Stimulated activated CD8-positive, alpha-beta memory T cell treated with anti-CD3 and anti-CD28 coated beads, Interleukin-15, amount 100 ng/mL, for 24 hours (primary cell): Measurements from ENCODE around the gene FANCD2.
"Not testable (repeated sequence)": the region's sequence is repeated elsewhere in the genome, so short reads cannot be mapped to it uniquely, and the experiment has no call there.

Experiments
- DNase-seq: peaks from one replicate; pipeline ENCODE4 v3.0.0-alpha.2; 2020; ENCODE audit warnings: low read depth

The FANCD2 gene

GRCh38 chr3:10026084-10026890 is at the start of gene FANCD2:
FANCD2 (plus strand) TSS chr3:10026437; CDS start chr3:10028658, 2,221 bp downstream.
- DNase-seq, result peak; percentile 94

GRCh38 chr3:9976721-9977709 is 49.2 kb upstream of the FANCD2 start:
- DNase-seq, result no peak

GRCh38 chr3:9978710-9979305 is 47.4 kb upstream of the FANCD2 start:
- DNase-seq, result no peak

- DNase-seq, result no peak
Measured at GRCh38 chr3:9980251-9980650, 46.0 kb upstream of the FANCD2 start.

GRCh38 chr3:9986230-9986725 is 40.0 kb upstream of the FANCD2 start:
- DNase-seq, result no peak

- DNase-seq, result no peak
Measured at GRCh38 chr3:9994086-9994844, 32.0 kb upstream of the FANCD2 start.

GRCh38 chr3:10000686-10001085 is 25.6 kb upstream of the FANCD2 start:
- no peak for DNase-seq

GRCh38 chr3:10002951-10003350 is 23.3 kb upstream of the FANCD2 start:
- DNase-seq, result no peak

GRCh38 chr3:10004506-10004905 is 21.7 kb upstream of the FANCD2 start:
- DNase-seq, result no peak

GRCh38 chr3:10004960-10005564 is 21.2 kb upstream of the FANCD2 start:
- DNase-seq, result no peak

GRCh38 chr3:10006048-10006761 is 20.0 kb upstream of the FANCD2 start:
- no peak for DNase-seq

GRCh38 chr3:10006762-10007090 is 19.5 kb upstream of the FANCD2 start:
- no peak for DNase-seq

GRCh38 chr3:10007126-10007782 is 19.0 kb upstream of the FANCD2 start:
- DNase-seq, result no peak

GRCh38 chr3:10008216-10008587 is 18.0 kb upstream of the FANCD2 start:
- not testable (repeated sequence) for DNase-seq

GRCh38 chr3:10008588-10009344 is 17.5 kb upstream of the FANCD2 start:
- peak; percentile 59 for DNase-seq

GRCh38 chr3:10010421-10010877 is 15.8 kb upstream of the FANCD2 start:
- DNase-seq, result no peak

GRCh38 chr3:10010878-10011465 is 15.3 kb upstream of the FANCD2 start:
- DNase-seq, result peak; percentile 69

GRCh38 chr3:10011631-10012030 is 14.6 kb upstream of the FANCD2 start:
- no peak for DNase-seq

- DNase-seq, result no peak
Measured at GRCh38 chr3:10012106-10012505, 14.1 kb upstream of the FANCD2 start.
